GM23338 (cell line): ENCODE measurements around the gene ZFAND6. TPM values are rescaled to one million over a fixed set of nuclear protein-coding genes. Genes with fewer than 3 reads are reported as not detected.

Experiments used
- ATAC-seq: fragments of 200-7000 bp; cut with Tn5 transposase; 3 replicates; pipeline ENCODE4 v1.9.1; 2020
- DNase-seq: peaks from one replicate; pipeline ENCODE4 v3.0.0-alpha.2; 2015; ENCODE audit warnings: low spot score
- H2AFZ ChIP-seq: fragments of 200-600 bp; sonication (generic); 2 replicates; pipeline ENCODE4 v1.8.0; 2016; ENCODE audit warnings: antibody characterized with exemption, mild to moderate bottlenecking, moderate library complexity
- H3F3A ChIP-seq: fragments of 200-600 bp; sonication (generic); replicated peaks from 2 replicates; pipeline ENCODE4 v1.8.0; 2017; ENCODE audit warnings: antibody characterized with exemption, mixed run types, low read depth
- H3K27ac ChIP-seq: fragments of 200-600 bp; sonication (generic); 2 replicates; pipeline ENCODE4 v1.6.1; 2016; ENCODE audit warnings: low read depth
- H3K27me3 ChIP-seq: fragments of 200-600 bp; sonication (generic); 2 replicates; pipeline ENCODE4 v1.8.0; 2016; ENCODE audit warnings: mild to moderate bottlenecking, mixed run types, moderate library complexity; ENCODE audit not compliant: insufficient read depth
- H3K36me3 ChIP-seq: fragments of 200-600 bp; sonication (generic); 2 replicates; pipeline ENCODE4 v1.8.0; 2016; ENCODE audit warnings: mild to moderate bottlenecking; ENCODE audit not compliant: insufficient read depth
- H3K4me1 ChIP-seq: fragments of 200-600 bp; sonication (generic); 2 replicates; pipeline ENCODE4 v1.8.0; 2016; ENCODE audit warnings: mild to moderate bottlenecking, moderate library complexity; ENCODE audit not compliant: insufficient read depth
- H3K4me2 ChIP-seq: fragments of 200-600 bp; sonication (generic); 2 replicates; pipeline ENCODE4 v1.7.1; 2017; ENCODE audit warnings: mixed run types
- H3K4me3 ChIP-seq: fragments of 200-600 bp; sonication (generic); 2 replicates; pipeline ENCODE4 v1.6.1; 2016; ENCODE audit warnings: mixed run types
- H3K79me2 ChIP-seq: fragments of 200-600 bp; sonication (generic); replicated peaks from 2 replicates; pipeline ENCODE4 v1.8.0; 2017; ENCODE audit warnings: mild to moderate bottlenecking; ENCODE audit not compliant: insufficient read depth
- H3K9me2 ChIP-seq: fragments of 200-600 bp; sonication (generic); 2 replicates; pipeline ENCODE4 v1.8.0; 2017; ENCODE audit not compliant: insufficient read depth
- H4K20me1 ChIP-seq: fragments of 200-600 bp; sonication (generic); replicated peaks from 2 replicates; pipeline ENCODE4 v1.8.0; 2017; ENCODE audit warnings: mild to moderate bottlenecking; ENCODE audit not compliant: insufficient read depth
- H3K27ac Mint-ChIP-seq: 2 replicates; pipeline ENCODE4 v1.8.0; 2020; ENCODE audit warnings: inconsistent platforms, mild to moderate bottlenecking, moderate library complexity, mixed read lengths
- H3K27me3 Mint-ChIP-seq: 3 replicates; pipeline ENCODE4 v1.8.0; 2022; ENCODE audit warnings: low read depth, mild to moderate bottlenecking, moderate library complexity, mixed read lengths, inconsistent platforms; ENCODE audit not compliant: insufficient read depth, poor library complexity
- H3K36me3 Mint-ChIP-seq: 3 replicates; pipeline ENCODE4 v1.8.0; 2021; ENCODE audit warnings: low read depth, mild to moderate bottlenecking, inconsistent platforms, moderate library complexity, mixed read lengths
- H3K4me1 Mint-ChIP-seq: 3 replicates; pipeline ENCODE4 v1.8.0; 2020; ENCODE audit warnings: mild to moderate bottlenecking, inconsistent platforms, mixed read lengths
- H3K4me3 Mint-ChIP-seq: 3 replicates; pipeline ENCODE4 v1.8.0; 2021; ENCODE audit warnings: moderate library complexity, mild to moderate bottlenecking, inconsistent platforms, mixed read lengths
- H3K9me3 Mint-ChIP-seq: 3 replicates; pipeline ENCODE4 v1.8.0; 2020; ENCODE audit warnings: moderate library complexity, mild to moderate bottlenecking, inconsistent platforms, mixed read lengths
- CREB1 ChIP-seq: fragments of 250-450 bp; sonication (Bioruptor Pico); IDR thresholded peaks from 2 replicates; pipeline ENCODE4 v1.5.0; 2020; ENCODE audit warnings: low read depth, mild to moderate bottlenecking, moderate library complexity
- CTCF ChIP-seq, 2 experiments: fragments of 200-600 bp in 1 of 2; sonication (generic) in 1 of 2; conservative IDR thresholded peaks; 2 replicates each; pipeline versions ENCODE4 v1.5.1 to v1.6.1; 2016 to 2017; ENCODE audit warnings: antibody characterized with exemption in 2 of 2, low read depth in 2 of 2, mild to moderate bottlenecking in 2 of 2, moderate library complexity in 1 of 2
- ETS1 ChIP-seq: IDR thresholded peaks from 2 replicates; pipeline ENCODE4 v1.6.1; 2016; ENCODE audit warnings: antibody characterized with exemption
- EZH2 ChIP-seq: fragments of 200-600 bp; sonication (generic); IDR thresholded peaks from one replicate; pipeline ENCODE4 v1.8.0; 2017; ENCODE audit warnings: antibody characterized with exemption, mild to moderate bottlenecking, low read depth; ENCODE audit not compliant: unreplicated experiment
- EZH2phosphoT487 ChIP-seq: fragments of 200-600 bp; sonication (generic); IDR thresholded peaks from one replicate; pipeline ENCODE4 v1.8.1; 2018; ENCODE audit warnings: antibody characterized with exemption; ENCODE audit not compliant: unreplicated experiment
- JUNB ChIP-seq: IDR thresholded peaks from one replicate; pipeline ENCODE4 v1.6.1; 2016; ENCODE audit warnings: antibody characterized with exemption; ENCODE audit not compliant: unreplicated experiment
- NANOG ChIP-seq: IDR thresholded peaks from 2 replicates; pipeline ENCODE4 v1.6.1; 2016; ENCODE audit warnings: antibody characterized with exemption, borderline replicate concordance
- POLR2AphosphoS5 ChIP-seq: IDR thresholded peaks from 2 replicates; pipeline ENCODE4 v1.6.1; 2016; ENCODE audit warnings: antibody characterized with exemption, low read depth
- REST ChIP-seq: IDR thresholded peaks from one replicate; pipeline ENCODE4 v1.6.1; 2018; ENCODE audit warnings: antibody characterized with exemption; ENCODE audit not compliant: unreplicated experiment
- STAT1 ChIP-seq: IDR thresholded peaks from one replicate; pipeline ENCODE4 v1.6.1; 2016; ENCODE audit warnings: antibody characterized with exemption; ENCODE audit not compliant: unreplicated experiment
- ZNF114 ChIP-seq: fragments of 250-450 bp; sonication (Bioruptor Pico); IDR thresholded peaks from 2 replicates; pipeline ENCODE4 v1.5.0; 2020; ENCODE audit warnings: mild to moderate bottlenecking, moderate library complexity
- ZNF331 ChIP-seq: fragments of 250-450 bp; sonication (Bioruptor Pico); IDR thresholded peaks from 2 replicates; pipeline ENCODE4 v1.5.0; 2020; ENCODE audit warnings: low read depth, mild to moderate bottlenecking, moderate library complexity
- ZNF462 ChIP-seq: fragments of 250-450 bp; sonication (Bioruptor Pico); IDR thresholded peaks from 2 replicates; pipeline ENCODE4 v1.5.0; 2020; ENCODE audit warnings: mild to moderate bottlenecking, moderate library complexity
- polyA plus RNA-seq: library from polyadenylated mRNA; unstranded; fragments of >200 nt; fragmentation: Nextera tagmentation; extraction: Ambion mirVana; gene quantifications from 2 replicates; pipeline ENCODE4 v1.2.1, GENCODE V29; 2016
- total RNA-seq: library from RNA; depleted of rRNA; stranded (reverse); fragments of >200 nt; shearing (Covaris generic); gene quantifications from 2 replicates; pipeline ENCODE4 v1.2.3, GENCODE V29; 2014

The ZFAND6 gene
- total and polyA plus RNA-seq, 2 experiments from 2014 or later = 205 to 292 TPM

GRCh38 chr15:80120636-80121035, 61.2 kb downstream of the ZFAND6 start:
- no peak for DNase-seq
- Histone ChIP-seq H3K4me1 (peaks cover 6% of the 10 kb centered on the region; the same call in 1 of the 2 replicates), H4K20me1 (peaks cover 10% of the 10 kb centered on the region), H3K36me3 (no peaks in the 10 kb centered on the region; the same call in none of the 2 replicates), H3F3A (no peaks in the 10 kb centered on the region), H2AFZ (no peak overlapping the region), H3K4me2 (no peak overlapping the region), H3K27ac (no peak overlapping the region), H3K27me3 (no peaks in the 10 kb centered on the region), H3K4me3 (no peak overlapping the region), H3K9me2 (no peaks in the 10 kb centered on the region), H3K79me2 (peaks cover 59% of the 10 kb centered on the region)
- no peak for ATAC-seq
- Mint-ChIP-seq H3K27ac (no peak overlapping the region), H3K4me1 (peaks cover 4% of the 10 kb centered on the region; the same call in 1 of the 3 replicates), H3K27me3 (no peaks in the 10 kb centered on the region), H3K9me3 (no peaks in the 10 kb centered on the region), H3K4me3 (no peak overlapping the region), H3K36me3 (peaks cover 18% of the 10 kb centered on the region; the same call in 2 of the 3 replicates)
- TF ChIP-seq JUNB (no peak), POLR2AphosphoS5 (no peak), ETS1 (no peak), CREB1 (CRISPR knock-in tag) (no peak), REST (no peak), NANOG (no peak), ZNF114 (CRISPR knock-in tag) (no peak), STAT1 (no peak), CTCF (conservative IDR thresholded peaks at IDR 0.05; ENCODE audit: low read depth in 2 of 2) (no peak), ZNF331 (no peak), ZNF462 (no peak), EZH2 (no peak), EZH2phosphoT487 (no peak)
